GM19452 (cell line): ENCODE results near the gene HDAC4.

Experiments used
- ATAC-seq: cut with Tn5 transposase; IDR thresholded peaks from one replicate; pipeline ENCODE4 v1.9.1; 2021; ENCODE audit not compliant: unreplicated experiment

Gene HDAC4

GRCh38 chr2:239162141-239162821 lies 238.5 kb downstream of the HDAC4 start:
- no peak for ATAC-seq

GRCh38 chr2:239161711-239162140 lies 239.1 kb downstream of the HDAC4 start:
- ATAC-seq = no peak

DNA sequence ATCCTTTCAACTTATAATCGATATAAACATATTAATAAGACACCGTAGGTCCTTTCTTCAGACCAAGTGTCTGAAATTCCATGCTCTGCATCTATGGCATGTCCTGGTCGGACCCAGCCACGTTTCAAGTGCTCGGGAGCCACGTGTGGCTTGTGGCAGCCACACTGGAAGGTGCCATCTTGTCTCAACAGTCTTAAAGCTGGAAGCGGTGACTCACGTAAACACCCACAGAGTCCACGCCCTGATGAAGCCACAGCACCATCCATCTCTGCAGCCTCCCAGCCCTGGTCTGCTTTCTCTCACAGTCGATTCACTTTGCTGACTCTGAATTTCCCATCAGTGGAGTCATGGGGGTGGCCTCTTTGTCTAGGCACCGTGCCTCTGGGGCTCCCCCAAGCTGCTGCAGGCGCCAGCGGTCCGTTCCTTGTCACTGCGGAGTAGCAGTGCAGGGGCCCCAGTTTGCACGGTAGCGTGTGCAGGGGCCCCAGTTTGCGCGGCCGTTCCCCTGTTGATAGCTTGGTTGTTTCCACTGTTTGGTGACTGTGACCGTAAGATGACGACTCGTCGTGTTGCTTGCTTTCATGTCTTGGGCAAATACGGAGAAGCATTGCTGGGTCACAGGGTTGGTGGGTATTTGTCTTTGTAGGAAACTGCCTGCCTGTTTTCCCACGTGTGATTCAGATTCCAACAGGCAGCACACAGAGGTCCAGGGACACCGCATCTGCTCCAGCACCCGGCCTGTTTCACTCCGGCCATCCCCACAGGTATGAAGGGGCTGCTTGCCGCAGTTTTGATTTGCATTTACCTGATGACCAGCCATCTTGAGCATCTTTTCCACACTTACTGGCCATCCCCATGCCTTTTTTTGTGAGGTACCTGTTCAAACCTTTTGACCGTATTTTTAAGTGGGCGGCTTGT lies 240.3 kb downstream of the HDAC4 start:
- ATAC-seq = no peak

- no peak for ATAC-seq
These were observed 241.3 kb downstream of the HDAC4 start for GRCh38 chr2:239159476-239159911.

DNA sequence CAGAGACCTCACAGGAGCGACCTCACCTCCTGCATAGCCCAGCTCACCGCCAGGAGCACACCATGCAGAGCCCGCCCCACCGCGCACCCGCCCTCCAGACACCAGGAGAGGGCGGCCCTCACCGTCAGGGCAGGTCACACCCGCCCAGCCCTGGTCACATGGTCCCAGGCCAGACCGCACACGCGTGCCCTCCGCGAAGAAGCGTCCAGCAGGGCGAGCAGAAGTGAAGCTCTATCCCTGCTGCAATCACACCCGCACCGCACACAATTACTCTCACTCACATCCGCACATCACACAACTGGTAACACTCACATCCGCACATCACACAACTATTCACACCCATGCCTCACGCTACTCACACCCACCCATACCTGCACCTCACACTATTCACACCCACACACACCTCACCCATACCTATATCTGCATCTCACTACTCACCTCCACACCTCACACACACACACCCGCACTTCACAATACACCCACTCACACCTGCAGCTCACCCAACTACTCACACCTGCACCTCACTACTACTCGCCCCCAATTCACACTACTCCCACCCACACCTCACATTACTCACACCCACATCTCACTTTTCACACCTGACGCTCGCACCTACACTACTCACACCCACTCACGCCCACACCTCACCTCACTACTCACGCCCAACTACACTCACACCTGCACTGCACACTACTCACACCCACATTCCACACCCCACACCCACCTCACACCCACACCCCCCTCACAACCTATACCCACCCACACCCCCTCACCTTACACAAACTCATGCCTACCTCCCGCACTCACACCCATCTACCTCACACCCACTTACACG lies 242.0 kb downstream of the HDAC4 start:
- ATAC-seq = no peak

DNA sequence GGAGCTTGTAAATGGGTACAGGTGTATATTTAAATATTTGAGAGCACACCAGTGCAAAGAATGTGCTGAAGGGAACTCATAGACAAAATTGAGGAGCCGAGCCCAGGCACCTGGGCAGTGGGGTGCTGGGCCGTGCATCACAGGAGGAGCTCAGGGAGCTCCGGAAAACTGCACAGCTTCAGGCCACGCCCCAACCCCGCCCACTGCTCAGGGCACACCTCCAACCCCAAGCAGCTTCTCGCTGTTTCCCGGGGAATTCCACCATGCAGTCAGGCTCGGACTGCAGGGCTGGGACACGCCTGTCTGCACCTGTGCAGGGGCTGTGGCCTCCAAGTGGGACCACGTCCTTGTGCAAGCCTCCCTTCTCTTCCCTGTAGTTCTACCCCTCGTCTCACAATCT lies 243.0 kb downstream of the HDAC4 start:
- ATAC-seq = no peak

GRCh38 chr2:239157269-239157668 lies 243.6 kb downstream of the HDAC4 start:
- ATAC-seq = no peak

- ATAC-seq = no peak
These were observed 244.1 kb downstream of the HDAC4 start for GRCh38 chr2:239156516-239157265.

- ATAC-seq = no peak
These were observed 244.9 kb downstream of the HDAC4 start for GRCh38 chr2:239155806-239156480.

GRCh38 chr2:239154971-239155805 lies 245.6 kb downstream of the HDAC4 start:
- ATAC-seq = no peak

GRCh38 chr2:239153806-239154591 lies 246.8 kb downstream of the HDAC4 start:
- ATAC-seq = no peak

- no peak for ATAC-seq
These were observed 247.9 kb downstream of the HDAC4 start for GRCh38 chr2:239152916-239153305.

- no peak for ATAC-seq
These were observed 248.4 kb downstream of the HDAC4 start for GRCh38 chr2:239152239-239152915.

- ATAC-seq = no peak
These were observed 249.4 kb downstream of the HDAC4 start for GRCh38 chr2:239151201-239152131.

GRCh38 chr2:239150125-239151011 lies 250.5 kb downstream of the HDAC4 start:
- no peak for ATAC-seq

- ATAC-seq = no peak
These were observed 251.3 kb downstream of the HDAC4 start for GRCh38 chr2:239149501-239149900.
